Stimulated activated CD4-positive, alpha-beta T cell treated with anti-CD3 and anti-CD28 coated beads, TNF-alpha, amount 100 ng/mL, for 24 hours (primary cell): ENCODE results near the gene IER2.
"Not testable (repeated sequence)": the region's sequence is repeated elsewhere in the genome, so short reads cannot be mapped to it uniquely, and the experiment has no call there.

Experiments used
- DNase-seq, 3 experiments: peaks; one replicate each; pipeline ENCODE4 v3.0.0-alpha.2; 2020; ENCODE audit warnings: low read depth in 3 of 3

Gene IER2

DNA sequence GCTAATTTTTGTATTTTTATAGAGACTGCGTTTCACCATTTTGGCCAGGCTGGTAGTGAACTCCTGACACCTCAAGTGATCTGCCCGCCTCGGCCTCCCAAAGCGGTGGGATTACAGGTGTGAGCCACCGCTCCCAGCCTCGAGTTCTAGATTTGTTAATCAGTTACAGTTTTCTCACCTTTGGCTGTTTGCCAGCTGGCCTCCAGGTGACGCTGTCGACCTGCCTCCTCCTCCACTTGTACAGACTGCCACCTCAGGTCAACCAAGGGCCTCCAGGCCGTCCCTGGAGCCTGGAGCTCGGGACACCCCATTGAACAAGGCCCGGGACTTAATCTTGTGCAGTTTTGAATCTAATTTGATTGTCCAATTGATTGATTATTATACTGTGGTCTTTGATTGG is 45.5 kb downstream of the IER2 start:
- DNase-seq, result peak in 2 of 3 experiments; percentile 32 to 51

DNA sequence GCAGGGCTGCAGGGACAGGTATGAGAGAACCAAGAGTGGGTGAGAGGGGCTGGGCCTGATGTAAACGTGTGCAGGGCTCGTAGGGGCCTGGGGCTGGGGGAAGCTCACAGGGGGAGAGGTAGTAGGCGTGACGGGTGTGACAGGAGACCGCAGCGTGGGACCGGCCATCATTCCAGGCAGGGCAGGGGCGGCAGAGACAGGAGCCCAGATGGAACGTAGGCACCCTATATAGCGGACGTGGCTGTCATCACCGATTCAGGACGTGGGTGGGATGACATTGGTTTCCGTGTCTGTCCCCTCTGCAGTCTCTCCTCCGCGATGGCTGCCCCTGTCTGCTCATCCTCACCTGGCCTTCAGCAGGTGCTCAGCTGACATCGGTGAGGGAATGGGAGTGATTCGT is 48.4 kb downstream of the IER2 start:
- no peak for DNase-seq

DNA sequence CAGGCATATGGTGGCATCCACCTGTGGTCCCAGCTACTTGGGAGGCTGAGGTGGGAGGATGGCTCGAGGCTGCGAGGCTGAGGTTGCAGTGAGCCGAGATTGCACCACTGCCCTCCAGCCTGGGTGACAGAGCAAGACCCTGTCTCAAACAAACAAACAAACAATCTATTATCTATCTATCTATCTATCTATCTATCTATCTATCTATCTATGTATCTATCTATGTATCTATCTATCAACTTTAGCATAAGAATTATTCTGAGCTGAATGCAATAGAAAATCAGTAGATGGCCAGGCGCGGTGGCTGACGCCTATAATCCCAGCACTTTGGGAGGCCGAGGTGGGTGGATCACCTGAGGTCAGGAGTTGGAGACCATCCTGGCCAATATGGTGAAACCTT is 51.9 kb downstream of the IER2 start:
- not testable (repeated sequence) for DNase-seq
